ENCODE measurements around the gene EAF2. TPM values are rescaled to one million over a fixed set of nuclear protein-coding genes. Genes with fewer than 3 reads are reported as not detected.

The EAF2 gene
- polyA plus RNA-seq (2013, experiment 1 of 2) = 3.5 TPM
- polyA plus RNA-seq (2013, experiment 2 of 2) = 4.0 TPM

GRCh38 chr3:121834671-121835464 lies at the start of gene EAF2, which contains the start of gene IQCB1:
EAF2 (plus strand) TSS chr3:121835209; CDS start chr3:121835286, 77 bp downstream.
IQCB1 (minus strand) TSS chr3:121835060; CDS start chr3:121828960, 6,100 bp downstream.
- no CpG with 5 or more reads among the region's 54 CpGs for WGBS (ENCODE audit: extremely low coverage, insufficient coverage, low lambda C conversion rate)
- Histone ChIP-seq H3K56ac (ENCODE audit: low read length) (peak within 1 kb of the TSS; percentile 87), H3K23ac (ENCODE audit: low read length) (no peak within 1 kb of the TSS), H3K27me3 (ENCODE audit: insufficient read depth, low read length, poor library complexity) (peaks cover 2% of the 10 kb centered on the region), H2BK120ac (ENCODE audit: low read depth, low read length) (no peak within 1 kb of the TSS), H3K4ac (ENCODE audit: low read depth, low read length) (peak within 1 kb of the TSS; percentile 71), H3K79me2 (ENCODE audit: control insufficient read depth, insufficient read depth, low read length) (peaks cover 4% of the 10 kb centered on the region), H2BK15ac (replicated peaks; ENCODE audit: low read depth) (no peak within 1 kb of the TSS), H2AK5ac (ENCODE audit: low read length) (no peak within 1 kb of the TSS), H4K8ac (ENCODE audit: low read depth, low read length) (no peak within 1 kb of the TSS), H3K9ac (ENCODE audit: low read length) (peak within 1 kb of the TSS; percentile 81), H3K4me3 (ENCODE audit: low read length) (peak within 1 kb of the TSS; percentile 59), H3K79me1 (ENCODE audit: low read length) (peaks cover 4% of the 10 kb centered on the region), H3K4me1 (ENCODE audit: control insufficient read depth, low read depth, low read length) (peaks cover 2% of the 10 kb centered on the region), H3K36me3 (ENCODE audit: control insufficient read depth, insufficient read depth, low read length) (no peaks in the 10 kb centered on the region), H3K27ac (ENCODE audit: low read depth, low read length) (no peak within 1 kb of the TSS), H3K4me2 (ENCODE audit: low read length) (peak within 1 kb of the TSS; percentile 85), H4K5ac (ENCODE audit: low read length) (no peak within 1 kb of the TSS), H2BK5ac (ENCODE audit: low read length) (no peak within 1 kb of the TSS), H3K18ac (ENCODE audit: low read length) (peak within 1 kb of the TSS; percentile 82)
- DNase-seq = peak; percentile 98

GRCh38 chr3:121786485-121786884 lies 48.5 kb upstream of the EAF2 start:
- H3K79me1 ChIP-seq (ENCODE audit: low read length) = no peaks in the 10 kb centered on the region
- no peak overlapping the region for H4K5ac ChIP-seq (ENCODE audit: low read length)
- H3K4me3 ChIP-seq (ENCODE audit: low read length) = no peak overlapping the region
- no peak overlapping the region for H4K8ac ChIP-seq (ENCODE audit: low read depth, low read length)
- H3K27ac ChIP-seq (ENCODE audit: low read depth, low read length) = no peak overlapping the region
- H3K4me2 ChIP-seq (ENCODE audit: low read length) = no peak overlapping the region
- no peak overlapping the region for H3K18ac ChIP-seq (ENCODE audit: low read length)
- H3K9ac ChIP-seq (ENCODE audit: low read length) = no peak overlapping the region
- H3K56ac ChIP-seq (ENCODE audit: low read length) = no peak overlapping the region
- no peak overlapping the region for H3K23ac ChIP-seq (ENCODE audit: low read length)
- no peaks in the 10 kb centered on the region for H3K36me3 ChIP-seq (ENCODE audit: control insufficient read depth, insufficient read depth, low read length)
- no CpG with 5 or more reads among the region's 2 CpGs for WGBS (ENCODE audit: extremely low coverage, insufficient coverage, low lambda C conversion rate)
- no peaks in the 10 kb centered on the region for H3K4me1 ChIP-seq (ENCODE audit: control insufficient read depth, low read depth, low read length)
- no peak overlapping the region for H2BK120ac ChIP-seq (ENCODE audit: low read depth, low read length)
- H3K27me3 ChIP-seq (ENCODE audit: insufficient read depth, low read length, poor library complexity) = no peaks in the 10 kb centered on the region
- H3K4ac ChIP-seq (ENCODE audit: low read depth, low read length) = no peak overlapping the region
- H2AK5ac ChIP-seq (ENCODE audit: low read length) = no peak overlapping the region
- no peak overlapping the region for H2BK15ac ChIP-seq (replicated peaks; ENCODE audit: low read depth)
- no peaks in the 10 kb centered on the region for H3K79me2 ChIP-seq (ENCODE audit: control insufficient read depth, insufficient read depth, low read length)
- no peak for DNase-seq
- no peak overlapping the region for H2BK5ac ChIP-seq (ENCODE audit: low read length)

GRCh38 chr3:121793078-121793477 lies 41.9 kb upstream of the EAF2 start:
- Histone ChIP-seq H2BK15ac (replicated peaks; ENCODE audit: low read depth) (no peak overlapping the region), H2AK5ac (ENCODE audit: low read length) (no peak overlapping the region), H4K8ac (ENCODE audit: low read depth, low read length) (no peak overlapping the region), H3K4me2 (ENCODE audit: low read length) (no peak overlapping the region), H3K36me3 (ENCODE audit: control insufficient read depth, insufficient read depth, low read length) (no peaks in the 10 kb centered on the region), H3K23ac (ENCODE audit: low read length) (no peak overlapping the region), H3K79me2 (ENCODE audit: control insufficient read depth, insufficient read depth, low read length) (no peaks in the 10 kb centered on the region), H2BK5ac (ENCODE audit: low read length) (no peak overlapping the region), H2BK120ac (ENCODE audit: low read depth, low read length) (no peak overlapping the region), H4K5ac (ENCODE audit: low read length) (no peak overlapping the region), H3K79me1 (ENCODE audit: low read length) (no peaks in the 10 kb centered on the region), H3K9ac (ENCODE audit: low read length) (no peak overlapping the region), H3K56ac (ENCODE audit: low read length) (no peak overlapping the region), H3K4ac (ENCODE audit: low read depth, low read length) (no peak overlapping the region), H3K27ac (ENCODE audit: low read depth, low read length) (no peak overlapping the region), H3K4me1 (ENCODE audit: control insufficient read depth, low read depth, low read length) (no peaks in the 10 kb centered on the region), H3K4me3 (ENCODE audit: low read length) (no peak overlapping the region), H3K18ac (ENCODE audit: low read length) (no peak overlapping the region), H3K27me3 (ENCODE audit: insufficient read depth, low read length, poor library complexity) (no peaks in the 10 kb centered on the region)
- WGBS (ENCODE audit: extremely low coverage, insufficient coverage, low lambda C conversion rate) = no CpG with 5 or more reads among the region's 3 CpGs
- no peak for DNase-seq

- no peak overlapping the region for H3K4ac ChIP-seq (ENCODE audit: low read depth, low read length)
- 100% methylated on average over 1 of the region's 2 CpGs for WGBS (ENCODE audit: extremely low coverage, insufficient coverage, low lambda C conversion rate)
- no peak overlapping the region for H2BK5ac ChIP-seq (ENCODE audit: low read length)
- H3K79me2 ChIP-seq (ENCODE audit: control insufficient read depth, insufficient read depth, low read length) = no peaks in the 10 kb centered on the region
- H3K9ac ChIP-seq (ENCODE audit: low read length) = no peak overlapping the region
- H3K23ac ChIP-seq (ENCODE audit: low read length) = no peak overlapping the region
- H2BK120ac ChIP-seq (ENCODE audit: low read depth, low read length) = no peak overlapping the region
- H3K4me3 ChIP-seq (ENCODE audit: low read length) = no peak overlapping the region
- DNase-seq = no peak
- no peak overlapping the region for H2BK15ac ChIP-seq (replicated peaks; ENCODE audit: low read depth)
- no peak overlapping the region for H4K5ac ChIP-seq (ENCODE audit: low read length)
- no peak overlapping the region for H2AK5ac ChIP-seq (ENCODE audit: low read length)
- H3K27me3 ChIP-seq (ENCODE audit: insufficient read depth, low read length, poor library complexity) = no peaks in the 10 kb centered on the region
- H3K4me2 ChIP-seq (ENCODE audit: low read length) = no peak overlapping the region
- H3K4me1 ChIP-seq (ENCODE audit: control insufficient read depth, low read depth, low read length) = no peaks in the 10 kb centered on the region
- H4K8ac ChIP-seq (ENCODE audit: low read depth, low read length) = no peak overlapping the region
- no peak overlapping the region for H3K18ac ChIP-seq (ENCODE audit: low read length)
- H3K79me1 ChIP-seq (ENCODE audit: low read length) = no peaks in the 10 kb centered on the region
- no peak overlapping the region for H3K56ac ChIP-seq (ENCODE audit: low read length)
- no peaks in the 10 kb centered on the region for H3K36me3 ChIP-seq (ENCODE audit: control insufficient read depth, insufficient read depth, low read length)
- no peak overlapping the region for H3K27ac ChIP-seq (ENCODE audit: low read depth, low read length)
Observed at GRCh38 chr3:121794264-121794983, 40.6 kb upstream of the EAF2 start.

- Histone ChIP-seq H3K4me2 (ENCODE audit: low read length) (no peak overlapping the region), H2BK120ac (ENCODE audit: low read depth, low read length) (no peak overlapping the region), H3K79me1 (ENCODE audit: low read length) (no peaks in the 10 kb centered on the region), H3K4ac (ENCODE audit: low read depth, low read length) (no peak overlapping the region), H3K4me1 (ENCODE audit: control insufficient read depth, low read depth, low read length) (no peaks in the 10 kb centered on the region), H3K4me3 (ENCODE audit: low read length) (no peak overlapping the region), H3K18ac (ENCODE audit: low read length) (no peak overlapping the region), H3K9ac (ENCODE audit: low read length) (no peak overlapping the region), H3K23ac (ENCODE audit: low read length) (no peak overlapping the region), H3K36me3 (ENCODE audit: control insufficient read depth, insufficient read depth, low read length) (no peaks in the 10 kb centered on the region), H3K79me2 (ENCODE audit: control insufficient read depth, insufficient read depth, low read length) (no peaks in the 10 kb centered on the region), H4K8ac (ENCODE audit: low read depth, low read length) (no peak overlapping the region), H2AK5ac (ENCODE audit: low read length) (no peak overlapping the region), H4K5ac (ENCODE audit: low read length) (no peak overlapping the region), H2BK15ac (replicated peaks; ENCODE audit: low read depth) (no peak overlapping the region), H3K56ac (ENCODE audit: low read length) (no peak overlapping the region), H3K27ac (ENCODE audit: low read depth, low read length) (no peak overlapping the region), H2BK5ac (ENCODE audit: low read length) (no peak overlapping the region), H3K27me3 (ENCODE audit: insufficient read depth, low read length, poor library complexity) (no peaks in the 10 kb centered on the region)
- no peak for DNase-seq
- WGBS (ENCODE audit: extremely low coverage, insufficient coverage, low lambda C conversion rate) = no CpG with 5 or more reads among the region's 1 CpG
Observed at GRCh38 chr3:121796970-121797369, 38.0 kb upstream of the EAF2 start.
